ENCODE results near the gene SSNA1.
"Not testable (repeated sequence)": the region's sequence is repeated elsewhere in the genome, so short reads cannot be mapped to it uniquely, and the experiment has no call there.

The SSNA1 gene

DNA sequence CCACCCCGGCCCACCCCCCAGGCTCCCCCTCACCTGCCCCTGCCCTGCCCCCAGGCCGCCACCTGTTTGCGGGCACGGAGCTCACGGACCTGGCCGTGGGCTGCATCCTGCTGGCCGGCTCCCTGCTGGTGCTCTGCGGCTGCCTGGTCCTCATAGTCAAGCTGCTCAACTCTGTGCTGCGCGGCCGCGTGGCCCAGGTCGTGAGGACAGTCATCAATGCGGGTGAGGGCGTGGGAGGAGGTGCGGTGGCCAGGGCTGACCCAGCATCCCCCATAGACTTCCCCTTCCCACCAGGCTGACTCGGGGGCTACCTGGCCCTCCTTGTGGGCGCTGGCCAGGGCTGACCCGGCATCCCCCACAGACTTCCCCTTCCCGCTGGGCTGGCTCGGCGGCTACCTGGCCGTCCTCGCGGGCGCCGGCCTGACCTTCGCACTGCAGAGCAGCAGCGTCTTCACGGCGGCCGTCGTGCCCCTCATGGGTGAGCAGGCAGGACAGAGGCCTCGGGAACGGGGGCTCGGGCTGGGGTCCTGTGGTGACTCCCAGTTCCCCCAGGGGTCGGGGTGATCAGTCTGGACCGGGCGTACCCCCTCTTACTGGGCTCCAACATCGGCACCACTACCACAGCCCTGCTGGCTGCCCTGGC, 45.7 kb downstream of the SSNA1 start:
- no peak for DNase-seq

DNA sequence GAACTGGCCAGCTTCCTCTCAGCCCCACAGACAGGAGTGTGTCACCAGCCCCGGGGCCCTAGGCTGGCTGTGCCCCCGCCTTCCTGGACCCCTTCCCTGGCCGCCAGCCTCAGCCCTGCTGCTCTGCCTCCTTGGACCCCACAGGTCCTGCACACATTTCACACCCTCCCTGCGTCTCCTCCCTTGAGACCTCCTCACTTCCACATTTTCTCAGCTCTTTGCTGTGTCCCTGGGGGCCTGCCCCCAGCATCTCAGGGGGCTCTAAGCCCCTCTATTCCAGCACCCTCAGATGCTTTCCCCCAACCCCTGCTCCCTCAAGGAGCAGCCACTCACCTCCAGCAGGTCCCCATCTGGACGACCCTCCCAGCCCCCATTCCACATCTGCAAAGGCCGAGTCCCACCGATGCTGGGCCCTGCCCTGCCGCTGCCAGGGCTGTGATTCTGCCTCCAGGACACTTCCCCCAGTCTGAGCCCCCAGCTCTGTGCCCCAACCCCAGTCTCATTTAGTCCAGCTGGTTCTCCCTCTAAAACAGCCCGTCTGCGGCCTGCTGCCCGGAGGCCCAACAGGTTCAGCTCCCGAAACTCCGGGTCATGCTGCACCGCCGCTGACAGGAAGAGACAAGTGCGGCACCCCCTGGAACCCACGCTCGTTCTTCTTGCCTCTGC, 46.4 kb downstream of the SSNA1 start:
- no peak for DNase-seq

DNA sequence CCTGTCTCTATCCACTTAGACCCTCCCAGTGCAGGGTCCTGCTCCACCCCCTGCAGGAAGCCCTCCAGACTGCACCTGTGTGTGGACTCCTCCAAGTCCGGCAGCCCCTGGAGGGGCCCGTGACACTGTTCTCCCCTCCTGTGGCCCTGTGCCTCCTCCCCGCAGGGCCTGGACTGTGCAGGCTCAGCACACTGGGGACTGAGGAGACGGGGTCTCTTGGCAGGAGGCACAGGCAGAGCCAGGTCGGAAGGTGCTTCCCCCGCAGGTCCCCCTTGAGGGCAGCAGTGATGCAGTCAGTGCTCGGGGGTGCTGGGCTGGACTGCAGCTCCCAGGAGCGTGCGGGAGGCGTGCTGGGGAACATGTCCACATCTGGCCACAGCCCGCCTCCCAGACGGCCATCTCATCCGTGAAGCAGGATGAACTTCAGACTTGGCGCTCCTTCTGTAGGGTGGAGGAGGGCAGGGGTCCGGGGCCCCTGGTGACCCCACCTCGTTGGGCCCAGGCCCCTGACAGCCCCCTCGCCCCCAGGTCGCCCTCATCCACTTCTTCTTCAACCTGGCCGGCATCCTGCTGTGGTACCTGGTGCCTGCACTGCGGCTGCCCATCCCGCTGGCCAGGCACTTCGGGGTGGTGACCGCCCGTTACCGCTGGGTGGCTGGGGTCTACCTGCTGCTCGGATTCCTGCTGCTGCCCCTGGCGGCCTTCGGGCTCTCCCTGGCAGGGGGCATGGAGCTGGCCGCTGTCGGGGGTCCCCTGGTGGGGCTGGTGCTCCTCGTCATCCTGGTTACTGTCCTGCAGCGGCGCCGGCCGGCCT, 47.2 kb downstream of the SSNA1 start:
- DNase-seq: no peak

DNA sequence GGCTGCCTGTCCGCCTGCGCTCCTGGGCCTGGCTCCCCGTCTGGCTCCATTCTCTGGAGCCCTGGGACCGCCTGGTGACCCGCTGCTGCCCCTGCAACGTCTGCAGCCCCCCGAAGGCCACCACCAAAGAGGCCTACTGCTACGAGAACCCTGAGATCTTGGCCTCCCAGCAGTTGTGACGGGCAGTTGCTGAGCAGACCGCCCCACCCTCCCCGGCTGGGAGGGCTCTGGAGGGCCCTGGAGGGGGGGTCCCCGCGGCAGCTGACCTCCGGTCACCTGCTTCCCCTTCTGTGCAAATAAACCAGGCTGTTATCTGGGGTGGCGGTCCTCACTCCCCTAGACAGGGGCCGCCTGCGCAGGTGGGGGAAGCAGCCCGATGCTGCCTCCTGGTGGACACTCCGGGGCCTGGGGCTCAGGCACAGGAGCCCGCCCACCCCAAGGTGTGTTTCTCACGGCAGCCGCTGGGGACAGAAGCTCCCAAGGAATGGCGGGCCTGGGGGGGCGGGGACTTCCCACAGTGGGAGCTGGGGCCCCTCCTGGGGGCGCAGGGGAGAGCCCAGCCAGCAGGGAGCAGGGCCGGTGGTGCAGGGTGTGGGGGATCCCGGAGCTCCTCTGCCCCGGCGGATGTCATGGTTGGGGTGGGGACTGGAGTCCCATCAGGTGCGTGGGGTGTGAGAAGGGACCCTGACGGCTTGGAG, 47.9 kb downstream of the SSNA1 start:
- DNase-seq: no peak

DNA sequence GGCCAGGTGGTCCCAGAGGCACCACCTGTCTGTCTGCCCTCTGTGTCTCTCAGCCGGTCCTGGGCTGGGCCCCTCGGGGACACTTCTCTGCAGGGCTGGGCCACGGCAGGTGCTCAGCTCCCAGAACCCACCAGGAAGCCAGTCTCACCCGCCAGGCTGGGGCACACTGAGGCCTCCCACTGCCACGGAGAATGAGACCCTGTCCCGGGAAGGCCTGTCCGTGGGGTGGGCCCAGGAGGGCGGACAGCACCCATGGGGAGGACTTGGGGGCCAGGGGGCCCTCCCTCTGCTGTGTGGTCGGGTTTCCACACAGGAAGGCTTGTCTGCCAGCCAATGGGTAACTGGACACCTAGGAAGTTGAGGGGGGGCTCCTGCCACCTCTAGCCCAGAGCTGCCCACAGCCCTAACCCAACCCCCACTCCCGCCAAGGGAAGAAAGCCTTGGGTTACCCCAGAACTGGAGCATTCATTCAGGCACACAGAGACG, 48.5 kb downstream of the SSNA1 start:
- DNase-seq: no peak

DNA sequence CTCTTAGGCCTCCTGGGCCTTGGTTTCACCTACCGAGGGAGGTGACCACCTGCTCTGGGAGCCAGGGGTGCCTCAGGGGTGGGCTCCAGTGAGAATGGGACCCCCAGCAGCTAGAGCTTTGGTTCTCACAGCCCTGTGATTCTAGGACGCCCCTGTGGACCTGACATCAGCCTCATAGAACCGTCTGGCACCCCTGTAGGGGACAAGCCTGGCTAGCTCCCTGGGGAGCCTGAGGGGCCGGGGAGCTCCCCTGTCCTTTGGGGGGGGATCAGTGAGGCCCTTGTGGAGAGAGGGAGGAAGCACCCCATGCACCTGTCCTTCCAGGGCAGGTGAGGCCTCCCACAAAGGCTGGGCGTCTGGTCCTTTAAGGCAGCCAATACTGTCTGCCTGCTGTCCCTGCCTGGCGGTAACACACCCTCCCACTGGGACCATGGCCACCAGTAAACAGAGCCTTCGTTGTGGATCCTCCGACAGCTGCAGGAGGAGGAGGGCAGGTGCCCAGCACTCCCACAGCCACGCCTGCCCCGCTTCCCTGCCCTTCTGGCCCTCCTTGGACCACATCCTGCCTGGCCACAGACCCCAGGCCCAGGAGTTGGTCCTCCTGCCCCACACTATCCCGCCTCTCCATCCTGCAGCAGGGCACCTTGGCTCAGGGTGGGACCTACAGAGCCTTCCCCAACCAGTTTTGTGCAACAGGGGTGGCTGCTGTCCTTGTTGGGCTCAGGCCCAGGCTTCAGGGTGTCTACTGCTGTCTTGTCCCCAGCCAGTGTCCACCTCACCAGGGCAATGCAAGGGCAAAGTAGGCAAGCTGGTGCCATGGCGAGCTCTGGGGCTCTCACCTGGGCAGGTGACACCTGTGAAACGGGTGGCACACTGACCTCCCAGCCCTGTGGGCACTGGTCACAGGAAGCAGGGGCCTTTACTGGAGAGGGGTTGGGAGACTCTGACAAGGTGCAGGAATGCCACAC, 49.6 kb downstream of the SSNA1 start:
- no peak for DNase-seq

DNA sequence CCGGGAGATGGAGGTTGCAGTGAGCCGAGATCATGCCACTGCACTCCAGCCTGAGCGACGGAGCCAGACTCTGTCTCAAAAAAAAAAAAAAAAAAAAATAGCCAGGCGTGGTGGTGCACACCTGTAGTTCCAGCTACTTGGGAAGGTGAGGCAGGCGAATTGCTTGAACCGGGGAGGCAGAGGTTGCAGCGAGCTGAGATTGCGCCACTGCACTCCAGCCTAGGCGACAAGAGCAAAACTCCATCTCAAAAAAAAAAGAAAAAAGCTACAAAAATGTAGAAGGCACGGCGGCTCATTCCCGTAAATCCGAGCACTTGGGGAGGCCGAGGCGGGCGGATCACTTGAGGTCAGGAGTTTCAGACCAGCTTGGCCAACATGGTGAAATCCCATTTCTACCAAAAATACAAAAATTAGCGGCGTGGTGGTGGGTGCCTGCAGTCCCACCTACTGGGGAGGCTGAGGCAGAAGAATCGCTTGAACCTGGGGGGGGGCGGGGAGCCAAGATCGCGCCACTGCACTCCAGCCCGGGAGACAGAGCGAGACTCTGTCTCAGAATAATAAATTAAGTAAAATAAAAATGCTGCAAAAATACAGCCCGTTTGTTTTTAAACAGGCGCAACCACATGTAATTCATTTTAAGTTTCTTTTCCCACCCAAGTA, 51.2 kb downstream of the SSNA1 start:
- not testable (repeated sequence) for DNase-seq
